Activated CD4-positive, alpha-beta T cell treated with anti-CD3 and anti-CD28 coated beads, Interleukin-2, amount 50 U/mL, for 1 hour (primary cell): ENCODE results near the gene SHF.

ENCODE experiments used
- DNase-seq: peaks from one replicate; pipeline ENCODE4 v3.0.0-alpha.2; 2020

SHF gene

GRCh38 chr15:45168751-45169551 lies 18.8 kb downstream of the SHF start:
- DNase-seq: no peak

- DNase-seq: no peak
Measured at GRCh38 chr15:45168286-45168685, 19.5 kb downstream of the SHF start.

DNA sequence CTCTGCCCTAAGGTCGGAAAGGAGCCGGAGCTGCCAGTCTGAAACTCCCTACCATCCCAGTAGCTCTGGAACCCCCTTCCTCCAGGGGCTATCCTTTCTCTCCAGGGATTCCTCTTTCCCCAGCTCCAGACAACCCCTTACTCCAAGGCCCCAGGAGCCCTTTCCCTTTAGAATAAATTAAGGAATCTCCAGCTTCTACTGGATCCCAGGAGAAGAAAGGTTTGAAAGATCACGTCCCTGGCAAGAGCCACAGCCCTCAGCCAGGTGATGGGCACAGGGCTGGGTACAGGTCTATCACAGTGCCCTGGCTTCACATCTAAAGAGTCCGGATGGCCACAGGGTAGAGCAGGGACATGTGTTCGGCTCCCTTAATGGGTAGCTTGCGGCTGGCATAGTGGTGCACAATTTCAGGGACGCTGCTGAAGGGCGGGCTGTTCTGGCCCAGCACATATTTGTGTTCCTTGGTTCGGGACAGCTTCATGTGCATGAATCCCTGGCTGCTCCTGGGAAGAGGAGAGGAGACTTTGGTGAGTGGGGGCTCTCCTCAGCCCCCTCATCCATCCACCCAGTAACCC lies 20.0 kb downstream of the SHF start:
- no peak for DNase-seq

GRCh38 chr15:45166834-45167630 lies 20.7 kb downstream of the SHF start:
- peak; percentile 79 for DNase-seq

DNA sequence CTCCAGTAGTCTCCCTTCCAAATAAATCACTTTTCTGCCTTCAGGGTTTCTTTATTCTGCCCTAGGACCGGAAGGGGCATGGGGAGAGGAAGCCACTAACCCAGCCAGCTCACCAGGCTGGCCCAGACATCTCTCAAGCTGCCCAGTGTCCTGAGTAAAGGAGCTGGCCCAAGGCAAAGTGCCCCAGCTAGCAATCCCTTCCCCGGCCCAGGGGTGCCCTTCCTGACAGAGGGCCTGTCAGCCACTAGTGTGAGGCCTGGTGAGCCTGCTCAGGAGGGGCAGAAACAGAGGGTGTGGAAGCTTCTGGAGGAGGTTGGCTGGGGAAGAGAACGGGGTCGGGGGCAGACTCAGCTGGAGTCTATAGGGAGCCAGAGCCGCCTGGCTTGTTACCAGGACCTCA lies 22.2 kb downstream of the SHF start:
- no peak for DNase-seq

DNA sequence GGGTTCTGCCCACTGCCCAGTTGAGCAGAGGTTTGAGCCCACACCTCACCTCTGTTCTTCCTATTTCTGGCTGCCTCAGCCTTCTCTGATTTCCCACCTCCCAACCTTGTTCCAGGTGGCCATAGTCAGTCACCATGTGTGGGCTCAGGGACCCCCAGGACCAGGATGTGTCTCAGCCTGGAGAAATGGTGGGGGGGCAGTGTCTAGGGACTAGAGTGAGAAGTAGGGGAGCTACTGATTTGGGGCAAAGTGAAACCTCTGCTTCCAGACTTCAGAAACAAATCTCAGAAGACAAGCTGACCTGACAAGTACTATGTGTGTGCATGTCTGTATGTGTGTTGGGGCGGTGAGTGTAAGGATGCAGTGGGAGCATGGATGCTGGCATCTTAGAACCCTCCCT lies 22.9 kb downstream of the SHF start:
- no peak for DNase-seq

DNA sequence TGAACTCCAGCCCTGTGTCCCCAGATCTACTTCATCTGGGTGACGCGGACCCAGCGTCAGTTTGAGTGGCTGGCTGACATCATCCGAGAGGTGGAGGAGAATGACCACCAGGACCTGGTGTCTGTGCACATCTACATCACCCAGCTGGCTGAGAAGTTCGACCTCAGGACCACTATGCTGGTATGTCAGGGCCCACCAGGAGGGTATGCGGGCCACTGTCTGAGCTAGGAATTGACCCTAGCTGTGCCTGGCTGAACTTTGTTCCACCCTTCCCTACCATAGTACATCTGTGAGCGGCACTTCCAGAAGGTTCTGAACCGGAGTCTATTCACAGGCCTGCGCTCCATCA lies 24.3 kb downstream of the SHF start:
- no peak for DNase-seq

GRCh38 chr15:45162771-45163507 lies 24.8 kb downstream of the SHF start:
- peak; percentile 58 for DNase-seq

DNA sequence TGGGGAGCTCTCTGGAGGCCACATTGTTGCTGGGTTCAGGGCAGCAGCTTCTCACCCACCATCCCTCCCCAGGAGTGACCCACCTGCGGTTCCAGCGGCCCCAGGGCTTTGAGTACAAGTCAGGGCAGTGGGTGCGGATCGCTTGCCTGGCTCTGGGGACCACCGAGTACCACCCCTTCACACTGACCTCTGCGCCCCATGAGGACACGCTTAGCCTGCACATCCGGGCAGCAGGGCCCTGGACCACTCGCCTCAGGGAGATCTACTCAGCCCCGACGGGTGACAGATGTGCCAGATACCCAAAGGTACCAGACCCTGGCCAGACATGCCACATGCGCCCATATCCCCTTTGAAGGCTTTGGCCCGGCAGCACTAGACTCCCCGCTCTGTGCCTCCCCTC lies 26.1 kb downstream of the SHF start:
- DNase-seq: no peak

DNA sequence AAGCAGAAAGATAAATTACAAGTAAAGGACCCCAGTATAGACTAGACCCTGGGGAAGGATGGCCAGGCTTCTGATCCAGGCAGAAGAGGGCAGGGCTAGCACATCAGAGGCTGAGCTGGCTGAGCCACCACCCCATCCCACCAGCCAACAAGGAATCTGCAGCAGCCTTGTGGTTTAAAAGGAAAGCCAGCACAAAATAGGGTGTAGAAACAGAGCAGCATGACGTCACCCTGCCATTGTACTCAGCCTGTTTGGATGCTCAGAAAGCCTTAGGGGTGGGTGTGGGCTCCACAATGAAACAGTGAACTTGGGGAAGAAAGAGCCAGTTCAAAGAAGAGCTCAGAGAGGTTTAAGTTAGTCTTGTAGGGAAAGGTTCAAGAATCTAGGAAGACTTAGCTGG lies 29.8 kb downstream of the SHF start:
- DNase-seq: no peak

DNA sequence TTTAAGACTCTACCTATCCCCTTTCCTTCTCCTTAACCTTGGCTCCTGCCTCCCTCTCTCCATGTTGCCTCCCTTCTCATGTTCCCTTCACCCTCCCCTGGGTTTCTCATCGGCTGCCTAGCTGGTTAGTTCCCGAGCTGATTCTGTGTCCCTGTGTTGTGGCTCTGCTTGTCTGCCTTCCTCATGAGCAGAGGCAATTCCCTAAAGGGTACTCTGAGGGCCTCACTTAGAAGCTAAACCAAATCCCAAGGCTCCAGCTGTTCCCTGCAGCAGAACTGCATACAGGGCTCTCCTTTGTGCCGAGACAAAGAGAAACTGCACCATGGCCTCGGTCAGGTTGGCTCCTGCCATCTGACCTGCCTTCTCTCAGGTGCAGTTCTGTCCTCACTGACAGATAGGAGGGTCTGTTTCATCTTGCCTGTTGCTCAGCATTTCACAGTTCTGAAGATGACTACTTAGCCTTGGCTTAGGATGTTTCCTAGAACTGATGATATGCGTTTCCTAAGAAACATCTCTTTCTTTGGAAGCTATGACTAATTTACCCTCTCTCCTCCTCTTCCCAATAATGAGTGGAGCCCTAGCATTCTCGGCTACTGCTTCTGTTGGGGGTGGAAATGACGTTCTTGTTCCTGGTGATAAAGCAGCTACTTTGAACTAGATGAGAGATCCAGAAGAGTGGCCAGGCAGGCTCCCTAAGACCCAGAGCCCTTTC lies 30.9 kb downstream of the SHF start:
- no peak for DNase-seq

- DNase-seq: no peak
Measured at GRCh38 chr15:45155739-45156138, 32.0 kb downstream of the SHF start.

- no peak for DNase-seq
Measured at GRCh38 chr15:45151998-45152828, 35.6 kb downstream of the SHF start.

- no peak for DNase-seq
Measured at GRCh38 chr15:45150997-45151396, 36.8 kb downstream of the SHF start.

- no peak for DNase-seq
Measured at GRCh38 chr15:45150481-45150880, 37.3 kb downstream of the SHF start.

- DNase-seq: no peak
Measured at GRCh38 chr15:45149060-45149459, 38.7 kb downstream of the SHF start.

DNA sequence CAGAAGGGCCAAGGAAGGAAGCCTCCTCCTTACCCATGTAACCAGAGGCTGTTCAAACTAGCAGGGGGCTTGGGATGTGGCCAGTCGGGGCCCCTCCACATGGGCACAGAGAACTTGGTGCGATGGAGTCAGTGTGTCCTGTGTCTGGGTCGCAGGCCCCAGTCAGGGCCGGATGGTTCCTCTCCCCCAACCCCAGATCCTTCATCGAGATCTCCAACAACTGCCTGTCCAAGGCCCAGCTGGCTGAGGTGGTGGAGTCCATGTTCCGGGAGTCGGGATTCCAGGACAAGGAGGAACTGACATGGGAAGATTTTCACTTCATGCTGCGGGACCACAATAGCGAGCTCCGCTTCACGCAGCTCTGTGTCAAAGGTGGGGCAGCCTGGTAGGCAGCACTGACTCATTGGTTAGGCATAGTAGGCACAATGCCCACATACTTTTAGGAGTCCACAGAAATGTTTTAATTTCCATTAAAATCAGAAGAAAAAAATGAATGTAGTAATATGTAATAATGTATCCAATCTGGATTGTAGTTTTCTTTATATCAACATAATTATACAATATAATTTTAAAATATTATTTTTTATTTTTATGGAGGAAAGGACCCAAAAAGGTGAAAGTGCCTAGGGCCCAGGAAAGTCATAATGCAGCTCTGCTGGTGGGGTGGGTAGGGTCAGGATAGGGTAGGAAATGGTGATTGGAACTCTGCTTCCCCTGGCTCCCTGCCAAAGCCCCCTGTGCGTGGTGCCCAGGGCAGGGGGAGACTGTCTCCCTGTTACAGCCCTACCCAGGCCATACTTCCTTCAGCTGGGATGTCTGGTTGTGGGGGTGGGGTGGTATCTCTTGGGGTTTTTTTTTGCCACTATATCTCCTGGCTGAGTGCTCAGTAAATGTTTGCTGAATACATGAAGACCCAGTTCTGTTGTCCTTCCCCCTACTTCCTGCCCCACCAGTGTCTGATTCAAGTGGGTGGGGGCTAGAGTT lies 39.4 kb downstream of the SHF start:
- no peak for DNase-seq

GRCh38 chr15:45147606-45148005 lies 40.2 kb downstream of the SHF start:
- no peak for DNase-seq

DNA sequence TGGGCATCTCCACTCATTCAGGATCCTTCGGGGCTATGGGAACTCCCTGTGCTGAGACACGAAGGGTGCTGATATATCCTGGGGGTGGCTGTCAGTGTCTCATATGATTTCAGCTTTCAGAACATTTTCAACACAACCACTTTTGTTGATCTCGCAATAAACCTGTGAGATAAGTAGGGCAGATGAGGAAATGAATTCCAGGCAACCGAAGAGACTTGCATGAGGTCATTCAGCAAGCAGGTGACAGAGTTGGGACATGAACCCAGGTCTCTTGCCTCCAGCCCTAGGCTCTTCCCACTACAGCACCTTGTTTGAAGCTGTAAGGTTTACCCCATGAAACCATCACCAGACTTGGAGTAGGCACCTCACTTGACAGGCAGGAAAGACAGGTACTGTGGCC lies 41.4 kb downstream of the SHF start:
- DNase-seq: no peak

- no peak for DNase-seq
Measured at GRCh38 chr15:45144775-45145174, 43.0 kb downstream of the SHF start.

DNA sequence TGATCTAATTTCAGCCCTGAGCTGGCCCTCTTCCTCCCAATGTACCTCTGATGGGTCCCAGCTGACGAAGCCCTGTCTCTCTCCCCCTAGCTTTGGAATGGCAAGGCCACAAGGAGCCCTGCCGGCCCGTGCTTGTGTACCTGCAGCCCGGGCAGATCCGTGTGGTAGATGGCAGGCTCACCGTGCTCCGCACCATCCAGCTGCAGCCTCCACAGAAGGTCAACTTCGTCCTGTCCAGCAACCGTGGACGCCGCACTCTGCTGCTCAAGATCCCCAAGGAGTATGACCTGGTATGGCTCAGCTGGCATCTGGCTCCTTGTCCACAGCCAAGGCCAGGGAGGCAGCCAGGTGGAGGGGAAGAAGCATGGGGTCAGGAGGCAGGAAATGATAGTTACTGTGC lies 43.8 kb downstream of the SHF start:
- DNase-seq: no peak
